Measurements from ENCODE around the gene CCDC32. TPM values are rescaled to one million over a fixed set of nuclear protein-coding genes. Genes with fewer than 3 reads are reported as not detected.
"Not testable (repeated sequence)": the region's sequence is repeated elsewhere in the genome, so short reads cannot be mapped to it uniquely, and the experiment has no call there.

CCDC32 gene
- total RNA-seq, 2 experiments from 2014 or later: 28.6 to 29.2 TPM

DNA sequence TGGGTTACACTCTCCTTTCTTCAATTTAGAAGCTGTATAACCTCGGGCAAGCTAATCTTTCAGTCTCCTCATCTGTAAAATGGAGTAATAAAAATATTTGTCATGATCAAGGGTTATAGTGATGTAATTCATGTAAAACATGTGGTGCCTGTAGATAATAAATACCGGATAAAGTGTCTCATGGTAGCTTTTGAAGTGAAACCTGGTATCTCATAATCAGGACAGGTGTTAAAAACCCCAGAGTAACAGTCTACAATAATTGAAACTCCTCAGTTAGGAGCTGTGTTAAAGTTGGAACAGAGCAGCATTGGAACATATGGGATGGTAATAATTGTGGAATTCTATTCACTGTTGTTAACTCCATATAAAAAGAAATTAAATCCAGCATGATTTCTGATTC is 28.3 kb upstream of the CCDC32 start:
- intact Hi-C loops (cut with micrococcal nuclease): loop anchor here (1.0 to 5.0 kb wide), 2 partner anchors 101 to 299 kb away; partner anchors contain the start of gene VPS18
- H3K9me3 Mint-ChIP-seq: no peaks in the 10 kb centered on the region
- ChIA-PET CTCF (interaction anchor here (0.7 to 1.2 kb wide), 4 partner anchors 28 to 302 kb away, joined by 3 to 6 read pairs (median 4); partner anchors contain the start of genes CCDC32 and RAD51), POLR2A (interaction anchor here (0.6 to 2.6 kb wide), 2 partner anchors 24 to 78 kb away, joined by 4 to 11 read pairs; partner anchors contain the start of gene RPUSD2)
- H3K4me1 Mint-ChIP-seq (ENCODE audit: low read depth): peaks cover 26% of the 10 kb centered on the region
- peaks cover 10% of the 10 kb centered on the region for H3K27me3 Mint-ChIP-seq
- H3K27ac Mint-ChIP-seq: peak overlapping the region; percentile 99
- H3K4me3 Mint-ChIP-seq: peak overlapping the region; percentile 98
- H3K36me3 Mint-ChIP-seq: peaks cover 5% of the 10 kb centered on the region
- no peak for DNase-seq

DNA sequence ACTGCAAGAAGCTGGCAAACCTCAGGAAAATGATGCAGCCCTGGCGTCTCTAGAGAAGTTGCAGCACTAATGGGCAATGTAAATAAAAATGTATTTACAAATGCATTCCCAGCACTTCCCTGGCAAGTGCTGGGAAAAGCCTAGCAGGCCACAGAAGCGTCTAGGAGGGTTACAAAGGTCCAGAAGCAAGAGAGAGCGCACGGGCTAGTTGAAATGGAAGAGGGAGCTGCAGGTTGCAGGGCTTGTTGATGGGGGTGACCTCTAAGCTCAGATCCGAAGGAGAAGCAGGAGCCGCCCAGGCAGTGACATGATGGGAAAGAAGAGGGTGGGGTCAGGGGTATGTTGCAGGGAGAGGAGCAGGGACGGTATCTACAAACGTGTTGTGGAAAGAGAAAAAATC is 26.5 kb upstream of the CCDC32 start:
- ChIA-PET CTCF (interaction anchor here (0.8 to 1.7 kb wide), 4 partner anchors 22 to 266 kb away, joined by 3 to 4 read pairs (median 3); partner anchors contain the start of genes RAD51 and RPUSD2), POLR2A (no interaction called here)
- no peak overlapping the region for H3K4me3 Mint-ChIP-seq
- H3K27ac Mint-ChIP-seq: no peak overlapping the region
- H3K9me3 Mint-ChIP-seq: no peaks in the 10 kb centered on the region
- no peak for DNase-seq
- H3K27me3 Mint-ChIP-seq: peaks cover 10% of the 10 kb centered on the region
- intact Hi-C loops (cut with micrococcal nuclease): loop anchor here (5.0 kb wide), 1 partner anchor 301 kb away; the partner anchor contains the start of gene VPS18
- H3K36me3 Mint-ChIP-seq: peaks cover 5% of the 10 kb centered on the region
- peaks cover 26% of the 10 kb centered on the region for H3K4me1 Mint-ChIP-seq (ENCODE audit: low read depth)

- Mint-ChIP-seq H3K9me3 (no peaks in the 10 kb centered on the region), H3K4me3 (peak overlapping the region; percentile 77), H3K4me1 (ENCODE audit: low read depth) (peaks cover 26% of the 10 kb centered on the region), H3K27me3 (peaks cover 9% of the 10 kb centered on the region), H3K27ac (no peak overlapping the region), H3K36me3 (peaks cover 5% of the 10 kb centered on the region)
- intact Hi-C loops (cut with micrococcal nuclease): loop anchor here (1.0 to 5.0 kb wide), 2 partner anchors 86 to 302 kb away; partner anchors contain the start of gene VPS18
- ChIA-PET CTCF (interaction anchor here (1.0 to 3.3 kb wide), 6 partner anchors 22 to 194 kb away, joined by 3 to 21 read pairs (median 4); partner anchors contain the start of genes RAD51 and RPUSD2), POLR2A (interaction anchor here (1.7 kb wide), 1 partner anchor 21 kb away, joined by 8 read pairs; the partner anchor contains the start of gene RPUSD2)
- DNase-seq: no peak
Measured at GRCh38 chr15:40590667-40591050, 25.8 kb upstream of the CCDC32 start.

GRCh38 chr15:40584191-40584590 is 19.3 kb upstream of the CCDC32 start:
- DNase-seq: no peak
- no peak overlapping the region for H3K4me3 Mint-ChIP-seq
- no peaks in the 10 kb centered on the region for H3K36me3 Mint-ChIP-seq
- no peaks in the 10 kb centered on the region for H3K27me3 Mint-ChIP-seq
- no peaks in the 10 kb centered on the region for H3K9me3 Mint-ChIP-seq
- no peaks in the 10 kb centered on the region for H3K4me1 Mint-ChIP-seq (ENCODE audit: low read depth)
- intact Hi-C loops (cut with micrococcal nuclease): no loop called here
- CTCF ChIA-PET: no interaction called here
- POLR2A ChIA-PET: no interaction called here
- no peak overlapping the region for H3K27ac Mint-ChIP-seq

GRCh38 chr15:40582726-40583246 is 17.9 kb upstream of the CCDC32 start:
- Mint-ChIP-seq H3K9me3 (no peaks in the 10 kb centered on the region), H3K4me1 (ENCODE audit: low read depth) (peaks cover 3% of the 10 kb centered on the region), H3K27me3 (no peaks in the 10 kb centered on the region), H3K27ac (no peak overlapping the region), H3K4me3 (no peak overlapping the region), H3K36me3 (no peaks in the 10 kb centered on the region)
- ChIA-PET POLR2A (interaction anchor here (0.6 kb wide), 1 partner anchor 57 kb away, joined by 4 read pairs; no protein-coding TSS in a partner anchor), CTCF (interaction anchor here (1.5 kb wide), 1 partner anchor 200 kb away, joined by 5 read pairs; no protein-coding TSS in a partner anchor)
- intact Hi-C loops (cut with micrococcal nuclease): no loop called here
- DNase-seq: no peak

DNA sequence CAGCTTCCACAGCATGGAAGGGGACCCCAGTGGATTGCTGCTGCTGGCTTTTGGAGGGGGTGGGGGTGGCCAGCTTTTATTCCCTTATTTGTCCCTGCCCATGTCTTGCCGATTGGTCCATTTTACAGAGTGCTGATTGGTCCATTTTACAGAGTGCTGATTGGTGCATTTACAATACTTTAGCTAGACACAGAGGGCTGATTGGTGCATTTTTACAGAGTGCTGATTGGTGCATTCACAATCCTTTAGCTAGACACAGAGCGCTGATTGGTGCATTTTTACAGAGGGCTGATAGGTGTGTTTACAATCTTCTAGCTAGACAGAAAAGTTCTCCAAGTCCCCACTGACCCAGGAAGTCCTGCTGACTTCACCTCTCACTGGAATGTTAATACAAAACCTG is 17.0 kb upstream of the CCDC32 start:
- CTCF ChIA-PET: interaction anchor here (1.5 kb wide), 1 partner anchor 201 kb away, joined by 5 read pairs; no protein-coding TSS in a partner anchor
- DNase-seq; H3K27me3 Mint-ChIP-seq; POLR2A ChIA-PET; H3K36me3 Mint-ChIP-seq; H3K9me3 Mint-ChIP-seq; H3K4me1 Mint-ChIP-seq (ENCODE audit: low read depth); H3K27ac Mint-ChIP-seq; intact Hi-C loops (cut with micrococcal nuclease); H3K4me3 Mint-ChIP-seq: not testable (repeated sequence)

GRCh38 chr15:40578892-40579291 is 14.1 kb upstream of the CCDC32 start:
- H3K27me3 Mint-ChIP-seq: no peaks in the 10 kb centered on the region
- peaks cover 5% of the 10 kb centered on the region for H3K36me3 Mint-ChIP-seq
- ChIA-PET POLR2A (no interaction called here), CTCF (no interaction called here)
- DNase-seq: no peak
- no peaks in the 10 kb centered on the region for H3K9me3 Mint-ChIP-seq
- intact Hi-C loops (cut with micrococcal nuclease): no loop called here
- no peak overlapping the region for H3K4me3 Mint-ChIP-seq
- peaks cover 15% of the 10 kb centered on the region for H3K4me1 Mint-ChIP-seq (ENCODE audit: low read depth)
- no peak overlapping the region for H3K27ac Mint-ChIP-seq

DNA sequence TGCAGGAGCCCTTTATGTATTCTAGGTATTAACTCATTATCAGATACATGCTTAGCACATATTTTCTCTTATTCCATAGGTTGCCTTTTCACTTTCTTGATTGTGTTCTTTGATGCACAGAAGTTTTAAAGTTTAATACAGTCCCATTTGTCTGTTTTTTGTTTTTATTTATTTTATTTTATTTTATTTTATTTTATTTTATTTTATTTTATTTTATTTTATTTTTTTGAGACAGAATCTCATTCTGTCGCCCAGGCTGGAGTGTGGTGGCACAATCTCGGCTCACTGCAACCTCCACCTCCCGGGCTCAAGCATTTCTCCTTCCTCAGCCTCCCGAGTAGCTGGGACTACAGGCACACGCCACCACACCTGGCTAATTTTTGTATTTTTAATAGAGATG is 12.1 kb upstream of the CCDC32 start:
- Mint-ChIP-seq H3K36me3 (peaks cover 15% of the 10 kb centered on the region), H3K4me1 (ENCODE audit: low read depth) (peaks cover 15% of the 10 kb centered on the region)
- H3K27ac Mint-ChIP-seq; POLR2A ChIA-PET; H3K9me3 Mint-ChIP-seq; H3K27me3 Mint-ChIP-seq; intact Hi-C loops (cut with micrococcal nuclease); H3K4me3 Mint-ChIP-seq; DNase-seq: not testable (repeated sequence)
- CTCF ChIA-PET: interaction anchor here (0.7 kb wide), 1 partner anchor 212 kb away, joined by 3 read pairs; no protein-coding TSS in a partner anchor

DNA sequence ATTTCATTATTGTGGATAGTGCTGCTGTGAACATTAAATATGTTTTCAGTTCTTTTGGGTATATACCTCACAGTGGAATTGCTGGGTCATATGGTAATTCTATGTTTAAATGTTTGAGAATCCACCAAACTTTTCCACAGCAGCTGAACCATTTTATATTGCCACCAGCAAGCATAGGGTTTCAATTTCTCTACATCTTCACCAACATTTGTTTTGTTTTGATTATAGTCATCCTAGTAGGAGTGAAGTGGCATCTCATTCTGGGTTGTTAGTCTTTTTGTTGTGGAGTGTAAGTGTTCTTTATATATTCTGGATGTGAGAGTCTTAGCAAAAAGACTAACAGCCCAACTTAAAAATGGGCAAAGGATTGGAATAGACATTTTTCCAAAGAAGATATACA is 10.3 kb upstream of the CCDC32 start:
- no peak overlapping the region for H3K4me3 Mint-ChIP-seq
- H3K36me3 Mint-ChIP-seq: peaks cover 17% of the 10 kb centered on the region
- ChIA-PET POLR2A (interaction anchor here (1.0 kb wide), 1 partner anchor 120 kb away, joined by 3 read pairs; the partner anchor contains the start of gene RAD51), CTCF (interaction anchor here (0.6 to 1.5 kb wide), 3 partner anchors 10 to 257 kb away, joined by 3 to 4 read pairs (median 4); partner anchors contain the start of gene CCDC32)
- H3K27me3 Mint-ChIP-seq: no peaks in the 10 kb centered on the region
- no peak for DNase-seq
- intact Hi-C loops (cut with micrococcal nuclease): no loop called here
- peak overlapping the region; percentile 3 for H3K27ac Mint-ChIP-seq
- H3K9me3 Mint-ChIP-seq: no peaks in the 10 kb centered on the region
- peaks cover 25% of the 10 kb centered on the region for H3K4me1 Mint-ChIP-seq (ENCODE audit: low read depth)

- Mint-ChIP-seq H3K4me1 (ENCODE audit: low read depth) (peaks cover 32% of the 10 kb centered on the region), H3K4me3 (peak within 1 kb of the TSS; percentile 98), H3K36me3 (peaks cover 15% of the 10 kb centered on the region), H3K27ac (peak within 1 kb of the TSS; percentile 95), H3K27me3 (peaks cover 2% of the 10 kb centered on the region), H3K9me3 (no peaks in the 10 kb centered on the region)
- CTCF ChIA-PET: interaction anchor here (0.8 to 1.6 kb wide), 10 partner anchors 18 to 326 kb away, joined by 3 to 16 read pairs (median 3); partner anchors contain the start of gene VPS18
- intact Hi-C loops (cut with micrococcal nuclease): loop anchor here (1.0 to 5.0 kb wide), 4 partner anchors 25 to 713 kb away; partner anchors contain the start of genes C15orf62, KNL1 and VPS18
- POLR2A ChIA-PET: interaction anchor here (0.6 to 1.8 kb wide), 7 partner anchors 10 to 325 kb away, joined by 3 to 11 read pairs (median 5); partner anchors contain the start of genes KNL1, RAD51 and VPS18
- DNase-seq: peak; percentile 96
Measured at GRCh38 chr15:40569129-40569953, 4.5 kb upstream of the CCDC32 start, which contains the start of gene RPUSD2. TSS of gene RPUSD2 (plus strand) at chr15:40569299. CDS start at chr15:40569338, 39 bp downstream.

GRCh38 chr15:40567111-40567510 is 2.3 kb upstream of the CCDC32 start:
- peaks cover 47% of the 10 kb centered on the region for H3K4me1 Mint-ChIP-seq (ENCODE audit: low read depth)
- POLR2A ChIA-PET: no interaction called here
- intact Hi-C loops (cut with micrococcal nuclease): loop anchor here (5.0 kb wide), 3 partner anchors 200 to 715 kb away; partner anchors contain the start of genes C15orf62 and VPS18
- no peak for DNase-seq
- no peak overlapping the region for H3K27ac Mint-ChIP-seq
- H3K27me3 Mint-ChIP-seq: peaks cover 2% of the 10 kb centered on the region
- H3K9me3 Mint-ChIP-seq: no peaks in the 10 kb centered on the region
- H3K4me3 Mint-ChIP-seq: no peak overlapping the region
- CTCF ChIA-PET: interaction anchor here (0.6 to 1.3 kb wide), 3 partner anchors 22 to 280 kb away, joined by 3 to 4 read pairs (median 3); no protein-coding TSS in a partner anchor
- H3K36me3 Mint-ChIP-seq: peaks cover 5% of the 10 kb centered on the region
